HUES48 (cell line): ENCODE results near the gene BCL3.

ENCODE experiments used
- H3K27ac ChIP-seq: one replicate; pipeline ENCODE4 v1.7.0; 2013; ENCODE audit warnings: low read depth, low read length, inconsistent platforms
- H3K27me3 ChIP-seq: 2 replicates; pipeline ENCODE4 v1.6.1; 2013; ENCODE audit warnings: mild to moderate bottlenecking, low read length; ENCODE audit not compliant: control insufficient read depth, insufficient read depth
- H3K36me3 ChIP-seq: 2 replicates; pipeline ENCODE4 v1.6.1; 2013; ENCODE audit warnings: low read length; ENCODE audit not compliant: control insufficient read depth, insufficient read depth
- H3K4me1 ChIP-seq: 2 replicates; pipeline ENCODE4 v1.6.1; 2013; ENCODE audit warnings: mild to moderate bottlenecking, low read length; ENCODE audit not compliant: control insufficient read depth, insufficient read depth
- H3K4me3 ChIP-seq: 2 replicates; pipeline ENCODE4 v1.5.1; 2013; ENCODE audit warnings: mild to moderate bottlenecking, low read depth, low read length
- H3K9ac ChIP-seq: 2 replicates; pipeline ENCODE4 v1.6.1; 2013; ENCODE audit warnings: mild to moderate bottlenecking, low read depth, low read length, moderate library complexity
- H3K9me3 ChIP-seq: 2 replicates; pipeline ENCODE4 v1.6.1; 2013; ENCODE audit warnings: low read length; ENCODE audit not compliant: control insufficient read depth, insufficient read depth

BCL3 gene

DNA sequence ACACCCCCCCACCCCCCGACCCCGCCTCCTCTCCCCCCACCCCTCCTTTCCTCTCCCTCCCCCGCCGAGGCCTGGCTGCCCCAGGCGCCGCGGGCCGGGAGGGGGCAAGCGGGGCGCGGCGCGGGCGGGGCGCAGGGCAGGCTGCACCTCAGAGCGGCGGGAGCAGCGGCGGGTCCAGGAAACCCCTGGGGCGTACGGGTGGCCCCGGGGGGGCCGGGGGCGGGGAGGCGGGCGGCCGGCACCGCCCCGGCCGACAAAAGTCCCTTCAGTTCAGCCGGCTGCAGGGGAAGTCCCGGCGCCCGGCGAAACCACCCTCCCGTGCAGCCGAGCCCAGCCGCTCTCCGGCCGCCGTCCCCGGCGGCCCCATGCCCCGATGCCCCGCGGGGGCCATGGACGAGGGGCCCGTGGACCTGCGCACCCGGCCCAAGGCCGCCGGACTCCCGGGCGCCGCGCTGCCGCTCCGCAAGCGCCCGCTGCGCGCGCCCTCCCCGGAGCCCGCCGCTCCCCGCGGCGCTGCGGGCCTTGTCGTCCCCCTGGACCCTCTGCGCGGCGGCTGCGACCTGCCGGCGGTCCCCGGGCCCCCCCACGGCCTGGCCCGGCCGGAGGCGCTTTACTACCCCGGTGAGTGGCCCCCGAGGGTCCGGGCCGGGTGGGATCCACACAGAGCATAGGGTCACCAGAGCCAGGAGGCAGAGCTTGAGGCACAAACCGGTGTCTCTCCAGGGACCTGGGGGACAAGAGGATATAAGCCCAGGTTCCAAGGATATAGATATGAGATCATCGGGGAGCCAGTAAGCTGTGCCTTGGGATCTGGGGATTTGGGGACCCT lies at the start of gene BCL3:
TSS of gene BCL3 (plus strand) at position 283 of the 829 bp plus-strand sequence. CDS start at position 366, 83 bp downstream.
- peaks cover 5% of the 10 kb centered on the region; the same call in 1 of the 2 replicates for H3K4me1 ChIP-seq
- peaks cover 63% of the 10 kb centered on the region for H3K27me3 ChIP-seq
- H3K27ac ChIP-seq, result no peak within 1 kb of the TSS
- peak within 1 kb of the TSS; percentile 64 for H3K4me3 ChIP-seq
- no peak within 1 kb of the TSS for H3K9ac ChIP-seq
- no peaks in the 10 kb centered on the region for H3K9me3 ChIP-seq
- H3K36me3 ChIP-seq, result no peaks in the 10 kb centered on the region

DNA sequence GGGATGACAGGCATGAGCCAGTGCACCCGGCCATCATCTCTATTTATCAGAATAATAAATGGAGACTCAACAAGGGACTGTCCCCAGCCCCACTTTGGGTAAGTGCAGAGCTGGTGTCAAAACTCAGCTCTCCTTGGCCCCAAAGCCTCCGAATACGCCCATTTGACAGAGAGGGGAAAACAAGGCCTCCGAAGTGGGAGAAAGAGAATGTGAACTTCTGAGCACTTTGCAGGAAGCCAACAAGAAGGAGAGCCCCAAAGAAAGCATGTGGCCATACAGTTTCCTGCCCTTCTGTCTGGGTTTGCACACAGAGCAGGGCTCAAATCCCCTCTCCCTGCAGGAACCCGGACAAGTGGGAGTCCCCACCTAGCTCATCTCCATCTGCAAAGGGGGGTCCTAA lies 48.0 kb upstream of the BCL3 start:
- no peaks in the 10 kb centered on the region for H3K27me3 ChIP-seq
- H3K4me3 ChIP-seq, result no peak overlapping the region
- H3K4me1 ChIP-seq, result no peaks in the 10 kb centered on the region
- no peaks in the 10 kb centered on the region for H3K36me3 ChIP-seq
- H3K9me3 ChIP-seq, result no peaks in the 10 kb centered on the region
- H3K27ac ChIP-seq, result no peak overlapping the region
- H3K9ac ChIP-seq, result no peak overlapping the region

- H3K9ac ChIP-seq, result no peak overlapping the region
- H3K27ac ChIP-seq, result no peak overlapping the region
- no peaks in the 10 kb centered on the region for H3K4me1 ChIP-seq
- no peak overlapping the region for H3K4me3 ChIP-seq
- H3K36me3 ChIP-seq, result no peaks in the 10 kb centered on the region
- H3K27me3 ChIP-seq, result no peaks in the 10 kb centered on the region
- no peaks in the 10 kb centered on the region for H3K9me3 ChIP-seq
Measured at GRCh38 chr19:44701228-44701627, 47.3 kb upstream of the BCL3 start.

DNA sequence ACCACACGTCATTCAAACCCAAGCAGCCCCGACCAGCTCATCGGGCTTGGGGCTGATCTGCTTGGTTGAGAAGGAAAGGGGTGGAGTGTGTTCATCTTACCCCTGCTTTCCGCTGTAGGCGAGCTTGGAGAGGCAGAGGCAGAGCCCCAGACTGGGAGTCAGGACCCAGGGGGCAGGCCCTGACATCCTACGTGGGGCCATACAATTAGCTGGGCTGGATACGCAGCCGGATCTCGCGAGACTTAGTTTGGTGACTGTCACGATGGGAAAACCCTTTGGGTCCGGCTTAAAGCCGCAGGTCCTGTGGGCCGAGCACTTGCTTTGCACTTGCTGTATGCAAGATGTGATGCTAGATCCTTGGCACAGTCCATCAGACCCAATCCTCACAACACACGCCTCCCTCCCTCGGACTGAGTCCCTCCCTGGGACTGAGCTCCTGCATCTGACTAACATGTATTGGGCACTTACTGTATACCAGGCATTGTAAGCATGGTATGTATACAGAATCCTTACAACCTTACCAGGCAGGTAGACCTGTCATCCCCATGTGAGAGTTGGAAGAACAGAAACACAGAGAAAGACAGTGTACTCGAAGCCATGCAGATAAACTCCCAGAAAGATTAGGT lies 45.8 kb upstream of the BCL3 start:
- H3K4me3 ChIP-seq, result no peak overlapping the region
- no peaks in the 10 kb centered on the region for H3K4me1 ChIP-seq
- no peaks in the 10 kb centered on the region for H3K36me3 ChIP-seq
- H3K9ac ChIP-seq, result no peak overlapping the region
- H3K27ac ChIP-seq, result no peak overlapping the region
- no peaks in the 10 kb centered on the region for H3K27me3 ChIP-seq
- no peaks in the 10 kb centered on the region for H3K9me3 ChIP-seq

- H3K9me3 ChIP-seq, result no peaks in the 10 kb centered on the region
- no peaks in the 10 kb centered on the region for H3K4me1 ChIP-seq
- no peaks in the 10 kb centered on the region for H3K36me3 ChIP-seq
- no peak overlapping the region for H3K27ac ChIP-seq
- H3K9ac ChIP-seq, result no peak overlapping the region
- H3K27me3 ChIP-seq, result no peaks in the 10 kb centered on the region
- H3K4me3 ChIP-seq, result no peak overlapping the region
Measured at GRCh38 chr19:44703336-44704078, 45.0 kb upstream of the BCL3 start.

- Histone ChIP-seq H3K9ac (no peak overlapping the region), H3K27ac (no peak overlapping the region), H3K4me3 (no peak overlapping the region), H3K9me3 (no peaks in the 10 kb centered on the region), H3K27me3 (no peaks in the 10 kb centered on the region), H3K36me3 (no peaks in the 10 kb centered on the region), H3K4me1 (no peaks in the 10 kb centered on the region)
Measured at GRCh38 chr19:44704982-44705381, 43.5 kb upstream of the BCL3 start.

DNA sequence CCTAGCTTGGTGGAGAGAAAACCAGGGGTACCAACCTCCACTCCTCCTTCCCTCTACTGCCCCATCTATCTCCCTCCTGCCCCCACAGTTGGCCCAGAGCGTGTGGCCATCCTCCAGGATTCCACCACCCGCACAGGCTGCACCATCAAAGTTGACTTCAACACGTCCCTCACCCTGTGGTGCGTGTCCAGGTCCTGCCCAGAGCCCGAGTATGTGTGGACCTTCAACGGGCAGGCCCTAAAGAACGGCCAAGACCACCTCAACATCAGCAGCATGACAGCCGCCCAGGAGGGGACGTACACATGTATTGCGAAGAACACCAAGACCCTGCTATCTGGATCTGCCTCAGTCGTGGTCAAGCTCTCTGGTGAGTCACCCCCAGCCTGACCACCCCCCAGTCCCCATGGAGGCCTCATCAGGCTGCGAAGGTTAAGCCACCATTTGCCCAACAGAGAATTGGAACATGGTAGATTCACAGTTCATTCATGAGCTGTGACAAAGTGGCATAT lies 43.0 kb upstream of the BCL3 start:
- Histone ChIP-seq H3K27me3 (no peaks in the 10 kb centered on the region), H3K27ac (no peak overlapping the region), H3K9me3 (no peaks in the 10 kb centered on the region), H3K9ac (no peak overlapping the region), H3K4me1 (no peaks in the 10 kb centered on the region), H3K4me3 (no peak overlapping the region), H3K36me3 (no peaks in the 10 kb centered on the region)

GRCh38 chr19:44706506-44707236 lies 41.8 kb upstream of the BCL3 start:
- no peak overlapping the region for H3K9ac ChIP-seq
- H3K27me3 ChIP-seq, result no peaks in the 10 kb centered on the region
- no peak overlapping the region for H3K27ac ChIP-seq
- no peaks in the 10 kb centered on the region for H3K9me3 ChIP-seq
- H3K36me3 ChIP-seq, result no peaks in the 10 kb centered on the region
- H3K4me1 ChIP-seq, result no peaks in the 10 kb centered on the region
- H3K4me3 ChIP-seq, result no peak overlapping the region

- H3K9ac ChIP-seq, result no peak overlapping the region
- no peaks in the 10 kb centered on the region for H3K4me1 ChIP-seq
- no peak overlapping the region for H3K4me3 ChIP-seq
- H3K9me3 ChIP-seq, result no peaks in the 10 kb centered on the region
- no peaks in the 10 kb centered on the region for H3K36me3 ChIP-seq
- H3K27ac ChIP-seq, result no peak overlapping the region
- no peaks in the 10 kb centered on the region for H3K27me3 ChIP-seq
Measured at GRCh38 chr19:44707794-44708193, 40.7 kb upstream of the BCL3 start.

GRCh38 chr19:44708940-44709339 lies 39.6 kb upstream of the BCL3 start:
- Histone ChIP-seq H3K36me3 (no peaks in the 10 kb centered on the region), H3K4me3 (no peak overlapping the region), H3K9ac (no peak overlapping the region), H3K4me1 (no peaks in the 10 kb centered on the region), H3K9me3 (no peaks in the 10 kb centered on the region), H3K27me3 (no peaks in the 10 kb centered on the region), H3K27ac (no peak overlapping the region)
